ENCODE results near the gene TSPEAR.
"Not testable (repeated sequence)": the region's sequence is repeated elsewhere in the genome, so short reads cannot be mapped to it uniquely, and the experiment has no call there.

The TSPEAR gene

DNA sequence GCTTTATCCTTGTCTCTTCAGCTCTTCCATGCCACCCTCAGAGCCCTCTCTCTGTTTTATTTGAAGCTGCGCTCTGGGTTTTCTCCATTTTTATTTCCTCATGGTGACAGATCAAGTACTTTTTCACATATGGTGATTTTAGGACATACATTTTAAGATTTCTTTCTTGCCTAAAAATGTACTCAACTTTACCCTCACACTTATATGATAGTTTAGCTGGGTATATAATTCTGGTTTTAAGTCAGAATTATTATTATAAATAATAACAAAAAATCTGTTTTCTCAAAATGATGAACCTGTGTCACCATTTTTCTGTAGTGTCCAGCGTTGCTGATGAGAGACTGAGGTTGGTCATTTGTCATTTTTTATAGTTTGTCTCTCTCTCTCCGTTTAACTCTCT lies 130.2 kb downstream of the TSPEAR start:
- H3K4me3 ChIP-seq (ENCODE audit: low read depth, low read length): no peak overlapping the region
- TF ChIP-seq, protein P1, sequence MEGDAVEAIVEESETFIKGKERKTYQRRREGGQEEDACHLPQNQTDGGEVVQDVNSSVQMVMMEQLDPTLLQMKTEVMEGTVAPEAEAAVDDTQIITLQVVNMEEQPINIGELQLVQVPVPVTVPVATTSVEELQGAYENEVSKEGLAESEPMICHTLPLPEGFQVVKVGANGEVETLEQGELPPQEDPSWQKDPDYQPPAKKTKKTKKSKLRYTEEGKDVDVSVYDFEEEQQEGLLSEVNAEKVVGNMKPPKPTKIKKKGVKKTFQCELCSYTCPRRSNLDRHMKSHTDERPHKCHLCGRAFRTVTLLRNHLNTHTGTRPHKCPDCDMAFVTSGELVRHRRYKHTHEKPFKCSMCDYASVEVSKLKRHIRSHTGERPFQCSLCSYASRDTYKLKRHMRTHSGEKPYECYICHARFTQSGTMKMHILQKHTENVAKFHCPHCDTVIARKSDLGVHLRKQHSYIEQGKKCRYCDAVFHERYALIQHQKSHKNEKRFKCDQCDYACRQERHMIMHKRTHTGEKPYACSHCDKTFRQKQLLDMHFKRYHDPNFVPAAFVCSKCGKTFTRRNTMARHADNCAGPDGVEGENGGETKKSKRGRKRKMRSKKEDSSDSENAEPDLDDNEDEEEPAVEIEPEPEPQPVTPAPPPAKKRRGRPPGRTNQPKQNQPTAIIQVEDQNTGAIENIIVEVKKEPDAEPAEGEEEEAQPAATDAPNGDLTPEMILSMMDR (IDR thresholded peaks at IDR 0.05; ENCODE audit: low read depth, low read length): no peak

DNA sequence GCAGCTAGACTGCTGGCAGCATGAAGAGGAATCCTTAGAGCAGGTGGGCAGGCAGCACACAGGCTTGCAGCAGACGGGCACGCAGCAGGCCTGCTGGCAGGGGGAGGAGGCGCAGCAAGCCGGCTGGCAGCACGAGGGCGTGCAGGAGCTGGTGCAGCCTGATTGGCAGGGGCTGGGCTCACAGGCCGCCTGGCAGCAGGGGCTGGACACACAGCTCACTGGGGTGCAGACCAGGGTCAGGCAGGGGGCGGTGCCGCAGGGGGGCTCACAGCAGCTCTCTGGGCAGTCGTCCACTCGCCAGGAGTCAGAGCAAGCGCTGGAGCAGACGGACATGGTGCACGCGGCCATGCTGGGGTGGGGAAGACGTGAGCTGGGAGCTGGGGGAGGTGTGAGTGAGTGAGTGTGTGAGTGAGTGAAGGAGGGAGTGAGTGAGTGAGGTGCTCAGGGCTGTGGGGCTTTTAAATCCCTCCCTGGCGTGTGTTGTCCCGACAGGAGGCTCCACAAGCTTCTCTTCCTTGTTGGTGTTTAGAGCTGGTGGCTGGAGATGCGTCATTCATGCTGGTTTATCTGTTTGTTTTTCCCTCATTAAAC lies 131.0 kb downstream of the TSPEAR start, which contains the start of gene KRTAP10-5:
Gene KRTAP10-5, minus strand, starts transcription at position 374 of the 591 bp plus-strand sequence. Its CDS starts 26 bp downstream, at position 348.
- not testable (repeated sequence) for H3K4me3 ChIP-seq (ENCODE audit: low read depth, low read length)

DNA sequence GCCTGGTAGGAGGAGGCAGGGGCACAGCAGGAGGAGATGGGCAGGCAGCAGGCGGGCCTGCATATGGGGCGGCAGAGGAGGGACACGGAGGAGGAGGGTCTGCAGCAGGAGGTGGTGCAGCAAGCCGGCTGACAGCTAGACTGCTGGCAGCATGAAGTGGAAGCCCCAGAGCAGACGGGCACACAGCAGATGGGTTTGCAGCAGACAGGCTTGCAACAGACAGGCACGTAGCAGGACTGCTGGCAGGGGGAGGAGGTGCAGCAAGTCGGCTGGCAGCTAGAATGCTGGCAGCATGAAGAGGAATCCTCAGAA lies 131.6 kb downstream of the TSPEAR start:
- H3K4me3 ChIP-seq (ENCODE audit: low read depth, low read length): no peak overlapping the region
- TF ChIP-seq, protein P1 (IDR thresholded peaks at IDR 0.05; ENCODE audit: low read depth, low read length): no peak

DNA sequence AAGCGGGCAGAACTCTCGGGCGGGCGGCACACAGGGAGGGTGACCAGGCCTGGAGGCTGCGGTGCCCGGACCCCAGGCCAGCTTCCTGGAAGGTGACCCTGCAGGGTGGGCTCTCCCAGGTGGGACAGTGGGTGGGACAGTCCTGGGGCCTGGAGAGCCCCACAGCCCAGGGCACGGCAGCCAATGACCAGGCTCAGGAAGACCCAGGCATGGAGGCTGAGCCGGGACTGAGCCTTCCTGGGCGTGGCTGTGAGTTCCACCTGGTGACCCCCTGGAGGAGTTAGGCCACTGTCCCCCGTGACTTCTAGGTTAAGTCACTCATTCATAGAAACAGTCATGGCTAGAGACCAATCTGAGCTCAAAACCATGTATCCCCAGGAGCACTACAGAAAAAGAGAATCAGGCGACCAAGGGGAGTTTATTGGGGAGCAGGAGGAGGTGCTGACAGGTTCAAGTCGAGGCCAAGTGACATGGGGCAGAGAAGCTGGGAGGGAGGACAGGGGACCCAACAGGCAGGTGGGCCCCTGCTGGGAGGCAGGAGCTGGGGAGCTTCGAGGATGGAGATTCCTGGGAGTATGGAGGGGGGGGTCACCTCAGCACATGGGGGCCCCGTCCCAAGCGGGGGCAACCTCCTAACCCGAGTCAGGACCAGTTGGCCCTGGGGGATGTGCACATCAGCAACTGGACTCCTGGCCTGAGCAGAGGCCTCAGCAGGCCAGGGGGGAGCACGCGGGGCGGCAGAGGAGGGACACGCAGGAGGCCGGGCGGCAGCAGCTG lies 132.1 kb downstream of the TSPEAR start:
- no peak overlapping the region for H3K4me3 ChIP-seq (ENCODE audit: low read depth, low read length)
- TF ChIP-seq, protein P1 (IDR thresholded peaks at IDR 0.05; ENCODE audit: low read depth, low read length): no peak

DNA sequence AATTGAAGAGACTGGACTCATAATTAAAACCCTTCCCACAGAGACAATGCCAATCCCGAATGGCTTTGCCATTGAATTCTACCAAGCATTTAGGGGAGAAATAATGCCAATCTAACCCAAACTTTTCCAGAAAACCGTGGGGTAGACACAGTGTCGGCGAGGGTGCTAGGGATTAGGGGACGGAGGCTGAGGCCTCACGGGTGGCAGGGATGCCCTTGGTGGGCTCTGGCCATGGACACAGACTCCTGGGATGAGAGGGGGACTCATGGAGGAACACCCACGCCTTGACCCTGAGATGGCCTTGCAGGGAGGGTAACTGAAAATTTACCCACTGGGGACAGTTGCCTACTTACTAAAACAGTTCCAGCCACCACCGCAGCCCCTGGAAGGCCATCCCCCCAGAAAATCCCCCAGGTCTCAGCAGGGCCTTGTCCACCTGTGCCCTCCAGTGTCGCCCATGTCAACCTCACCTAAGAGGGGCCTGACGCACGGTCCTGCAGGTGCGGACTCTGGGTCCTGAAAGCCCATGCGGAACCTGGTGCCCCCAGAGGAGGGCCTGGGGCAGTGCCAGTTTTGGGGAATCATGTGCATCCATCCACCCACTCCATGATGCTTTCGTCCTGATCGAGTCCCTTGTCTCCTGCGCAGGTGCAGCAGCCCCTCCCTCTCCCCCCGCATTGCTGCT lies 132.9 kb downstream of the TSPEAR start:
- no peak overlapping the region for H3K4me3 ChIP-seq (ENCODE audit: low read depth, low read length)
- TF ChIP-seq, protein P1 (IDR thresholded peaks at IDR 0.05; ENCODE audit: low read depth, low read length): no peak

DNA sequence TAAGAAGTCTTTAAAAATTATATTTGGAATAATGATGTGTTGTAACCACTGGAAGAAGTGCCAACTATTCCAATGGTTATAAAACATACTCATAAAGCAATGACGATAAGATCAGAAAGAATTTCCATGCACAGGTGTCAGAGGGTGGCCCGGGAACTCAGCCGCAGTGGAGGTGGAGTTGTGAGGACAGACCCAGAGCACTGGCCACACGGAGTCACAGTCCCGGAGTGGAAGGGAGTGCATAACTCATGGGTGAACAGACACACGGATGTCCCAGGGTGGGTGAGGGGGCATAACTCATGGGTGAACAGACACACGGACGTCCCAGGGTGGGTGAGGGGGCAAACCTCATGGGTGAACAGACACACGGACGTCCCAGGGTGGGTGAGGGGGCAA lies 135.3 kb downstream of the TSPEAR start:
- TF ChIP-seq, protein P1 (IDR thresholded peaks at IDR 0.05; ENCODE audit: low read depth, low read length): no peak
- no peak overlapping the region for H3K4me3 ChIP-seq (ENCODE audit: low read depth, low read length)

DNA sequence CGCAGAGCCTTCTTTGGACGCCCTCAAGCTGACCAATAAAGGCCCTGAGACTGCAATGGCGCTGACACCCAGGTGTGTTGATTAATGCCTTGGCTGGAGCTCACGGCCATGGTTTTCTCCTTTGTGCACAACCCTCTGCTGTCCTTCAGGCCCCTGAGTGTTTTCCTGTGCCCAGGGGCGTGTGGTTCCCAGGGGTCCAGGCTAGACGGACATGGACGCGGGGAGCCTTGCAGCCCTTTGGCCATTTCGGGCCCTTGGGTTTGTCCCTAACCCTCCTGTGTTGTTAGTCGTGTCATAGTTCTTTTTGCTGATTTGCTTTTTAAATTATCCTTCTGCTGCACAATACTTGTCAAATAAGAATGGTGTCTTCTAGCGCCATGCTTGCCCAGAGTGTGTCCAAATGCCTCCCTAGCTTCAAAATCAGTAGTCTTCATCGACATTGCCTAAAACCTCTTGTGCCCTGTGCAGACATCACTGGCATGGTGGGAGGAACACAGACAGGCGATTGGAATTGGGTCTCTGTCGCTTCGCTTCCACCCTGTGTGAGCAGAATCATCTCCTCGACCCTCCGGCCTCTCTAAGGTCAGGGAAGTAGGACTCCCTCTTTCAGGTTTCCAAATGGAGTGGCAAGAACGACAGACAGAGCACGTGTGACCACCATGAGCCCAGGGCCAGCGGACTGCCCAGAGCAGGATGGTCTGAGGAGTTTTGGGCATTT lies 135.9 kb downstream of the TSPEAR start:
- H3K4me3 ChIP-seq (ENCODE audit: low read depth, low read length): no peak overlapping the region

More for the DNA sequence above, 135.9 kb downstream of the TSPEAR start:
- TF ChIP-seq, protein P1 (IDR thresholded peaks at IDR 0.05; ENCODE audit: low read depth, low read length): no peak

Measured in WI38 (cell line).